HuH-7 (cell line): Measurements from ENCODE around the gene NPHS1.

Source experiments
- DNase-seq: peaks from one replicate; pipeline ENCODE4 v3.0.0; 2011; ENCODE audit warnings: low spot score

The NPHS1 gene

DNA sequence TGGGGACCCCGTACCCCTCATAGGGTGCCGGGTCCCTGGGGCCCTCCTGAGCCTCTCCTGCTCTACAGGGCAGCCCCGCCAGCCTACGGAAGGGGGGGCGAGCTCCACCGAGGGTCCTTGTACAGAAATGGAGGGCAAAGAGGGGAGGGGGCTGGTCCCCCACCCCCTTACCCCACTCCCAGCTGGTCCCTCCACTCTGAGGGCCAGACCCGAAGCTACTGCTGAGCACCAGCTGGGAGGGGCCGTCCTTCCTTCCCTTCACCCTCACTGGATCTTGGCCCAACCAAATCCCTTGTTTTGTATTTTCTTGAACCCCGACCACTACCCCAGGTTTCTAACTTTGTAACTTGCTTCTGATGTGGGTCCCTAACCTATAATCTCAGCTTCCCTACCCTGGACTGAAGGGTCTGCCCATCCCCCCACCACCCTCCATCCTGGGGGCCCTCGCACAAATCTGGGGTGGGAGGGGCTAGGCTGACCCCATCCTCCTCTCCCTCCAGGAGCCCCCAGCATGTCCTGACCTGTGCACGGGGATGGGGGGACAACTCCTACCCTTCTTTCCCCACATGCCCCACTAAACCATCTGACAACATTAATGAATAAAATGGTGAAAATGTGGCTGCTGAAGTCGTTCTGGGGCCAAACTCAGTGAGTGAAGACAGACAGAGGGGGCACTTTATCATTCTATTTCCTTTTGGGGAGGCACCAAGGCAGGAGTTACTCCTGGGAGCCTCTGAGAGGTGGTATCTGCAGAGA, 63.9 kb downstream of the NPHS1 start:
- DNase-seq, result no peak

DNA sequence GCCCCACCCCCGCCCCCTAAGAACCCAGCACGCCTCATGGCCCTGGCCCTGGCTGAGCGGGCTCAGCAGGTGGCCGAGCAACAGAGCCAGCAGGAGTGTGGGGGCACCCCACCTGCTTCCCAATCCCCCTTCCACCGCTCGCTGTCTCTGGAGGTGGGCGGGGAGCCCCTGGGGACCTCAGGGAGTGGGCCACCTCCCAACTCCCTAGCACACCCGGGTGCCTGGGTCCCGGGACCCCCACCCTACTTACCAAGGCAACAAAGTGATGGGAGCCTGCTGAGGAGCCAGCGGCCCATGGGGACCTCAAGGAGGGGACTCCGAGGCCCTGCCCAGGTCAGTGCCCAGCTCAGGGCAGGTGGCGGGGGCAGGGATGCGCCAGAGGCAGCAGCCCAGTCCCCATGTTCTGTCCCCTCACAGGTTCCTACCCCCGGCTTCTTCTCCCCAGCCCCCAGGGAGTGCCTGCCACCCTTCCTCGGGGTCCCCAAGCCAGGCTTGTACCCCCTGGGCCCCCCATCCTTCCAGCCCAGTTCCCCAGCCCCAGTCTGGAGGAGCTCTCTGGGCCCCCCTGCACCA, 65.0 kb downstream of the NPHS1 start:
- DNase-seq, result no peak

DNA sequence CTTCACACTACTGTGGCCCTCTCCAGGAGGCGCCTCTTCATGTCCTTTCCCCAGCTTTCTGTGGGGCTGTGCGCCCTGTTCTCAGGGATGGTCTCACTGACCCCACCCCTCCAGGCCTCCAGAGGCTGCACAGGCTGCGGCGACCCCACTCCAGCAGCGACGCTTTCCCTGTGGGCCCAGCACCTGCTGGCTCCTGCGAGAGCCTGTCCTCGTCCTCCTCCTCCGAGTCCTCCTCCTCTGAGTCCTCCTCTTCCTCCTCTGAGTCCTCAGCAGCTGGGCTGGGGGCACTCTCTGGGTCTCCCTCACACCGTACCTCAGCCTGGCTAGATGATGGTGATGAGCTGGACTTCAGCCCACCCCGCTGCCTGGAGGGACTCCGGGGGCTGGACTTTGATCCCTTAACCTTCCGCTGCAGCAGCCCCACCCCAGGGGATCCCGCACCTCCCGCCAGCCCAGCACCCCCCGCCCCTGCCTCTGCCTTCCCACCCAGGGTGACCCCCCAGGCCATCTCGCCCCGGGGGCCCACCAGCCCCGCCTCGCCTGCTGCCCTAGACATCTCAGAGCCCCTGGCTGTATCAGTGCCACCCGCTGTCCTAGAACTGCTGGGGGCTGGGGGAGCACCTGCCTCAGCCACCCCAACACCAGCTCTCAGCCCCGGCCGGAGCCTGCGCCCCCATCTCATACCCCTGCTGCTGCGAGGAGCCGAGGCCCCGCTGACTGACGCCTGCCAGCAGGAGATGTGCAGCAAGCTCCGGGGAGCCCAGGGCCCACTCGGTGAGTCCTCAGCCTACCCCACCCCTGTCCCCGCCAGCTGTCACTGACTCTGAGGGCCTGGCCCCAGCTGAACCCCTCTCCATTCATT, 65.8 kb downstream of the NPHS1 start:
- peak; percentile 78 for DNase-seq

DNA sequence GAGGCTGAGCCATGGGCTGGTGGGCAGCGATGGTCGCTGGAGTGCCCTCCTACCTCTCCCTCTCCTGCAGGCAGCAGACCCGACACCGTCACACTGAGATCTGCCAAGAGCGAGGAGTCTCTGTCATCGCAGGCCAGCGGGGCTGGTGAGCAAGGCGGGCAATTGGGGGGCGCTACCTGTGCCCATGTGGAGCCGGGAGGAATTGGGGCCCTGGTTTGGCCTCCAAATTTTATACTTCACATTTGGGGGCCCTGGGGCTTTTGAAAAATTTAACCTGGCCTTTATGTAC, 67.0 kb downstream of the NPHS1 start:
- no peak for DNase-seq

DNA sequence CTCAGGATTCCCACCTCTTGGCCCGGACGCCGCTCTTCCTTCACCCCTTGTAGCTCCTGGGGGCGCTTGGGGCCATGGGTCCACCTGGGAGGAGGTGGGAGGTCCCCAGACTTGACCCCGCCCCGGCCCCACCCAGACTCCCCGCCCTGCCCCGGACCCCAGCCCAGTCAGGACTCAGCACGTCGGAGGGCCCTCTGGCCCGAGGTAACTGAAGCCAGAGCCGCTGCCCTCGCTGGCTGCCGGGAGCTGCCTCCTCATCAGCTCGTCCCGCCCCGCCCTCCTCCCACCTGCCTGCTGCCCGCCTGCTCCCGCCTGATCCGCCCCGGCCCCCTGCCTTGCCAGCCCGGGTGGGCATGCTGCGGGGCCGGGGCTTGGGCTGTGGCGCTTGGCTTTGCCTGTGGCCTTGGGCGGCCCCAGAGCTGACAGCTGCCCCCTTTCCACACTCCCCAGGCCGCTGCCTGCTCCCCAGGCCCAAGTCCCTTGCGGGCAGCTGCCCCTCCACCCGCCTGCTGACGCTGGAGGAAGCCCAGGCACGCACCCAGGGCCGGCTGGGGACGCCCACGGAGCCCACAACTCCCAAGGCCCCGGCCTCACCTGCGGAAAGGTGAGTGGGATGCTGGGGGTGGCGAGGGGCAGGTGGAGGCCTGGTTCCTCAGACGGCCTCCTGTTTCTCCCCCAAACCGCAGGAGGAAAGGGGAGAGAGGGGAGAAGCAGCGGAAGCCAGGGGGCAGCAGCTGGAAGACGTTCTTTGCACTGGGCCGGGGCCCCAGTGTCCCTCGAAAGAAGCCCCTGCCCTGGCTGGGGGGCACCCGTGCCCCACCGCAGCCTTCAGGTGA, 67.6 kb downstream of the NPHS1 start:
- DNase-seq, result no peak

DNA sequence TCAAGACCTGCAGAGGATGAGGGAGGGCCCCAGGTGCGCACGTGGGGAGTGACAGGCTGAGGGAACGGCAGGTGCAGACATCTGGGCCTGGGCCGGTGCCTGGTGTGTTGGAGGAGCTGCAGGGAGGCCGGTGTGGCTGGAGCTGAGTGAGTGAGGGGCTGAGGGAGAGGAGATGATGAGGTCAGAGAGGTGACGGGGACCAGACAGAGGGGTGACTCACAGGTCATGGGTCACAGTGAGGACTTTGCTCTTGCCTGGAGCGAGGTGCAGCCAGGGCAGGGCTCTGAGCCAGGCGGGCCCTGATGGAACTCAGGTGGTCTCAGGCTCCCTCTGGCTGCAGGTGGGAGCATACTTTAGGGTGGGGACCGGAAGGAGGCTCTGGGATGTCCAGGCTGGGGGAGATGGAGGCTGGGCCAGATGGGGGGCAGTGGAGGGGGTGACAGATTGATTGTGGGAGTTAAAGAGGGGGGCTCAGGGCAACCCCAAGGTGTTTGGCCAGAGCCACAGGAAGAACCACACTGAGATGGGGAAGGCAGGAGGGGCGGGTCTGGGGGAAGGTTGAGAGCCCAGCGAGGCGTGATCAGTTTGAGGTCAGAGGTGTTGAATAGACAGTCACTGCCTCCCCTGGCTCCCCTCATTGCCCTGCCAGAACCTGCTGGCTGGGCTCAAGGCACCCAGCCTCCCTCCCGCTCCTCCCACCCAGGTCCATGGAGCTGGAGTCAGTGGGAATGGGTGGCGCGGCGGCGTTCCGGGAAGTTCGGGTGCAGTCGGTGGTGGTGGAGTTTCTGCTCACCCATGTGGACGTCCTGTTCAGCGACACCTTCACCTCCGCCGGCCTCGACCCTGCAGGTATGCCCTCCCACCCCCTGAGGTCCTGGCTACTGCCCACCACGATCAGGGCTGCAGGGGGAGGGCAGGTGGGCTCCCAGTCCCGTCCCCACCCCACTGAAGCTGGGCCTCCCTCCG, 68.6 kb downstream of the NPHS1 start:
- DNase-seq, result no peak

DNA sequence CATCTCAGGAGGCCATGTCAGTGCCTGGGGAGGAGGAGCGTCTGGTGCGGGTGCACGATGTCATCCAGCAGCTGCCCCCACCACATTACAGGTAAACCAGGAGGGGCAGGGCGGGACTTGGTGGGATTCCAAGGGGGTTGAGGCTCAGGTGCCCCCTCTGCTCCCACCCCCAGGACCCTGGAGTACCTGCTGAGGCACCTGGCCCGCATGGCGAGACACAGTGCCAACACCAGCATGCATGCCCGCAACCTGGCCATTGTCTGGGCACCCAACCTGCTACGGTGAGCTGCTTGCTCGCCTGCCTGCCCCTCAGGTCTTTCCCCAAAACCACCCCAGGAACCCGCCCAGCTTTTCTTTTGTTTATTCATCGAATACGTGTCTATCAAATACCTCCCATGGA, 69.7 kb downstream of the NPHS1 start:
- no peak for DNase-seq

DNA sequence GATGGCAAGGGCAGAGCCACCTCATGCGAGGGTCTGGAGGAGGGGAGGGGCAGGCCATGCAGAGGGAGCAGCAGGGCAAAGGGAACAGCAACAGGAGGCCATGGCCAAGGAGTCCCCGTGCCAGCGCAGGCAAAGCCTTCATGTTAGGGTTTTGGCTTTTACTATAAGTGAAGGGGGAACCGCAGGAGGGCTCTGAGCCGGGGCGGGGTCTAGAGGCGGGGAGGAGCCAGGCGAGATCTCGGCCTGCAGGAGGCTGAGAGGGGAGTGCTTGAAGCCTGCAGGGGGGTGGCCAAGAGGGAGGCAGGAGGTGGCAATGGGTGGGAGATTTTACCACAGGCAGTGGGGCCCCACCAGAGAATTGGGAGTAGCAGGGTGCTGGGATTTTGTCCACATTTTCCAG, 70.7 kb downstream of the NPHS1 start:
- no peak for DNase-seq

DNA sequence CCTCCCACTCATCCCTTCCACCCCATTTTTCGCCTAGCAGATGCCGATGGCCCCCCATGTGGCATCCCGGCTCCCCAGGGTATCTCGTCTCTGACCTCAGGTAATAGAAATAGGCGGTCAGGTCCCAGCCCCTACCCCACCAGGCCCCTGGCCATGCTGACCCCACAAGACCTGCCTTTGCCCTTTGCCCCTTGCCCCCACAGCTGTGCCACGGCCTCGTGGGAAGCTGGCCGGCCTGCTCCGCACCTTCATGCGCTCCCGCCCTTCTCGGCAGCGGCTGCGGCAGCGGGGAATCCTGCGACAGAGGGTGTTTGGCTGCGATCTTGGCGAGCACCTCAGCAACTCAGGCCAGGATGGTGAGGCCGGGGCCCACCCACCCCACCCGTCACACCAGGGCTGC, 71.6 kb downstream of the NPHS1 start:
- no peak for DNase-seq

DNA sequence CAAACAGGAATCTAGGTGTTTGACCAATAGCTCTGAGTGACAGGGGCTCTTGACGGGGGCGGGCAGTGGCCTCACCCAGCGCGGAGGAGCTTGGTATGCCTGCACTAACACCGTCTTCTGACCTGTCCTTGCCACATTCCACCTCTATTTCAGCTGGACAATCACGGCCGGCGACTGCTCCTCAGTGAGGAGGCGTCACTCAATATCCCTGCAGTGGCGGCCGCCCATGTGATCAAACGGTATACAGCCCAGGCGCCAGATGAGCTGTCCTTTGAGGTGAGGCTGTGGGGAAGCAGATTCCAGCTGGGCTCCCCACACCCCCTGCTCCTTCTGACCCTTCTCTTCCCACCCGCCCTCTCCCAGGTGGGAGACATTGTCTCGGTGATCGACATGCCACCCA, 72.2 kb downstream of the NPHS1 start:
- DNase-seq, result no peak

DNA sequence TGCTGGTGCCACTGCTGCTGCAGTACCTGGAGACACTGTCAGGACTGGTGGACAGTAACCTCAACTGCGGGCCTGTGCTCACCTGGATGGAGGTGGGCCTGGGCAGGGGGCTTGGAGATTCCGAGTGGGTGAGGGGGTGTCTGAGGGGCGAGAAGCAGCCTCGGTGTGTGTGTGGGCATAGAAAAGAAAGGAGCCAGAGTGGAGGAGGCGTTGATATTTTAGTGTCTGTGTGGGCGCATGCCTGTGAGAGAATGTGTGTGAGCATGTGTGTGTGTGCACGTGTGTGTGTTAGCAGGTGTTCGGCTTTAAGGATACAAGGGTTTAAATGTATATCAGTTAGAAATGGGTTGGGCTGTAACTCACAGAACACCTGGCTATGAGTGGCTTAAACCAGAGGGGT, 73.3 kb downstream of the NPHS1 start:
- DNase-seq, result no peak

DNA sequence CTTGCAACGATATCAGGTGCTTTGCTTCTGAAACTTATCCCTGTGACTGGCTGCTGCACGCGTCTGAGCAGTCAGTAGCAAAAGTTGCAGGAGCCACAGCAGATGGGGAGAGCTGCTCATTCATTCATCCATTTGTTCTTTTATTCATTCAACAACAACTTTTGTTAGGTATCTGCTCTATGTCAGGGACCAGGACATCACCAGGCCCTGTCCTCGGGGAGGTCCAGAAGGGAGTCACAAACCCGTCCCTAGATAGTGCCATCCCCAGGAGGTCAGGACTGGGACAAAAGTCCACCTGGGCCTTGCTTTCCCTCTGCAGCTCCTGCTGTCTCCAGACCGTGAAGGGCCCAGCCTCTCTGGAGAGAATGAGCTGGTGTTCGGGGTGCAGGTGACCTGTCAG, 74.3 kb downstream of the NPHS1 start:
- DNase-seq, result no peak

DNA sequence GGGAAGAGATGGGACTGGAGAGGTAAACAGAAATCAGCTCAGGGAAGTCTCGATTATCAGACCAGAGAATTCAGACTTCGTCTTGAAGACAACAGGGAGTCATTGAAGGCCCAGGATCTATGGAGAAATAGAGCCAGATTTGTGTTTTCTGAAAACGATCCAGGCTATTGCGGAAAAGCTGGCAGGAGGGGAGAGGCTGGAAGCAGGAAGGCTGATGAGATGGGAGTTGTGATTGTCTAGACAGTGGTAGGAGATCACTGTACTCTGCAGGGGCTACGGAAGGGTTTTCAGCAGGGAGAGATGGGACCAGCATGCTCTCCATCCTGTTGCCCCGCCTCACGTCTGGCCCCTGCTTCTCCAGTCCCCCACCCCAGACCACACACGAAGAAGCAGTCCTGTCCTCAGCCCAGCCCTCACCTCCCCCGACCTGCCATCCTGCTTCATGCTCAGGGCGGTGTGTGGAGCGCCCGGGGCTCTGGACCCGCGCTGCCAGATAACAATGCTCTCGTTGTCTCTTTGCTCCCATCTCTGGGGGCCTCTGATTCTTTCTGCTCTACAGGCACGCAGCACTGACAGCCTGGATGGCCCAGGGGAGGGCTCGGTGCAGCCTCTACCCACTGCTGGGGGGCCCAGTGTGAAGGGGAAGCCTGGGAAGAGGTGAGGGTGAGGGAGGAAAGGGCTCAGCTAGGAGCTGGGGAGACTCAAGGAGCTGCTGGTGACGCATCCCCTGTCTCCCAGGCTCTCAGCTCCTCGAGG, 75.0 kb downstream of the NPHS1 start:
- no peak for DNase-seq

DNA sequence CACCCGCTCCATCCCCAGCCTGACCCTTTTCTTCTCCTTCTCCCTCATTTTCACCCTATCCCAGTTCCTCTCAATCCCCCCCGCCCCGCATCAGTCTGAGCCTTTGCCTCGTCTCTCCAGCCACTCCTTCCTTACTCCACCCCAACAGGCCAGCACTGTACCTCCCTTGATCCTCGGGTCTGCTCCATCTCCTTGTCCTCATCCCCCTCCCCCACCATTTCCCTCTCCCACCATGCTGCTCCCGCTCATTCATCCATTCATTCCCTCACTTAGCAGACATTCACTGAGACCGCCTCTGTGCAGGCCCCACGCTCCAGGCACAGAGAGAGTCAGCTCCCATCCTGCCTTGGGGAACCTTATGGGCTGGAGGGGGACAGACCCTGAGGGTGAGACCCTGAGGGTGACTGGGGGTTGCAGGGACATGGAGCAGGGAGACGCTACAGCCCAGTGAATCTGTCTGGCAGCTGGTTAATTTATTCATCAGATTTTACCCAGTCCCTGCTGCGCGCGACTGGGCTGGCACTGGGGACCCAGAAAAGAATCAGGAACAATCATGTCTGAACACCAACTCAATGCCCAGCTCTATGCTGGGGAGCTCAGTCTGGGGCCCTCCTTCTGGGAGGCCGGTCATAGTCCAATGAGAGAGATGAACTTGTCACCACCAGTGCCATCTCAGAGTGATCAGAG, 76.1 kb downstream of the NPHS1 start:
- DNase-seq, result no peak
